Gastrocnemius medialis (tissue), 4 donors: ENCODE measurements around the gene DDTL.
"Not testable (repeated sequence)": the region's sequence is repeated elsewhere in the genome, so short reads cannot be mapped to it uniquely, and the experiment has no call there.

Experiments
- POLR2A ChIP-seq, 2 donors: fragments of 450-650 bp; IDR thresholded peaks; one replicate each; pipeline ENCODE4 v1.6.1; 2017; ENCODE audit warnings: antibody characterized with exemption in 2 of 2, mild to moderate bottlenecking in 2 of 2, moderate library complexity in 2 of 2
- TF ChIP-seq, protein P1 (sequence below), 5 experiments: fragments of 450-650 bp in 3 of 5; fragments of 200-600 bp in 2 of 5; sonication (generic) in 2 of 5; IDR thresholded peaks in 4 of 5; conservative IDR thresholded peaks in 1 of 5; 1 replicate in 4 of 5; 2 replicates in 1 of 5; pipeline ENCODE4 v1.5.1; 2016 to 2019; ENCODE audit warnings: antibody characterized with exemption in 5 of 5, mild to moderate bottlenecking in 3 of 5, moderate library complexity in 3 of 5

DNA sequence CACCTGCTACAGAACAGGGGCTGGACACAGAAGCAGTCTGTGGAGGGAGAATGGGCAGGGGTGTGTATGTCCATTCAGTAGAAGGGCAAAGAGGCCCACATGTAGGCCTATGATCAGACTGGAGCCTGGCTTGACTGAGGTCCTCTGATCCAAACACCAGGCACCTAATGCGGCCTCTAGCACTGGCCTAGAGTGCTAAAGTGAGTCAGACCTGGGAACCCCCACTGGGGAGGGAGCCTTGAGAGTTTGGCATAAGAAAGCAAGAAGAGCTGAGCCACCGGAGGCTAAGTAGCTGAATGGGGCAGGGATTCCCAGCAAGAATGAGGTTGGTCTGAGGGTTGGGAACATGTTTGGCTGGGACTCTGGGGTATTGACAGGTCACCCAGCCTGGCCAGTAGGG, 15.3 kb upstream of the DDTL start:
- TF ChIP-seq, protein P1, sequence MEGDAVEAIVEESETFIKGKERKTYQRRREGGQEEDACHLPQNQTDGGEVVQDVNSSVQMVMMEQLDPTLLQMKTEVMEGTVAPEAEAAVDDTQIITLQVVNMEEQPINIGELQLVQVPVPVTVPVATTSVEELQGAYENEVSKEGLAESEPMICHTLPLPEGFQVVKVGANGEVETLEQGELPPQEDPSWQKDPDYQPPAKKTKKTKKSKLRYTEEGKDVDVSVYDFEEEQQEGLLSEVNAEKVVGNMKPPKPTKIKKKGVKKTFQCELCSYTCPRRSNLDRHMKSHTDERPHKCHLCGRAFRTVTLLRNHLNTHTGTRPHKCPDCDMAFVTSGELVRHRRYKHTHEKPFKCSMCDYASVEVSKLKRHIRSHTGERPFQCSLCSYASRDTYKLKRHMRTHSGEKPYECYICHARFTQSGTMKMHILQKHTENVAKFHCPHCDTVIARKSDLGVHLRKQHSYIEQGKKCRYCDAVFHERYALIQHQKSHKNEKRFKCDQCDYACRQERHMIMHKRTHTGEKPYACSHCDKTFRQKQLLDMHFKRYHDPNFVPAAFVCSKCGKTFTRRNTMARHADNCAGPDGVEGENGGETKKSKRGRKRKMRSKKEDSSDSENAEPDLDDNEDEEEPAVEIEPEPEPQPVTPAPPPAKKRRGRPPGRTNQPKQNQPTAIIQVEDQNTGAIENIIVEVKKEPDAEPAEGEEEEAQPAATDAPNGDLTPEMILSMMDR (IDR thresholded peaks at IDR 0.05 in 4 of 5, conservative IDR thresholded peaks at IDR 0.05 in 1 of 5) = not testable (repeated sequence)
- not testable (repeated sequence) for TF ChIP-seq POLR2A (IDR thresholded peaks at IDR 0.05)
